Endothelial cell of umbilical vein (primary cell): ENCODE measurements around the gene CCR8.

ENCODE experiments used
- CTCF ChIP-seq, 2 donors: IDR thresholded peaks; 1 replicate in 1 of 2; 2 replicates in 1 of 2; pipeline ENCODE4 v1.5.1; 2011; ENCODE audit warnings: low read length in 2 of 2, mild to moderate bottlenecking in 2 of 2, moderate library complexity in 2 of 2, control low read depth in 1 of 2, inconsistent platforms in 1 of 2, low read depth in 1 of 2; ENCODE audit not compliant: insufficient read depth in 1 of 2; ENCODE audit errors: extremely low read depth in 1 of 2
- EZH2 ChIP-seq: IDR thresholded peaks from 2 replicates; pipeline ENCODE4 v1.6.1; 2012; ENCODE audit warnings: borderline replicate concordance, low read depth, mild to moderate bottlenecking, moderate library complexity, low read length, inconsistent platforms; ENCODE audit not compliant: severe bottlenecking

- TF ChIP-seq CTCF (IDR thresholded peaks at IDR 0.05; ENCODE audit: extremely low read depth in 1 of 2, insufficient read depth in 1 of 2, low read depth in 1 of 2, low read length in 2 of 2) (no peak), EZH2 (no peak)
Measured at GRCh38 chr3:39302178-39302577, 27.3 kb upstream of the CCR8 start.
